COLO829 (cell line): Measurements from ENCODE around the gene ZNF573.
A peak's percentile ranks its signal among the peaks of the same experiment; 100 is the strongest.

Experiments
- DNase-seq: peaks from one replicate; pipeline ENCODE4 v3.0.0; 2012; ENCODE audit warnings: low spot score

The ZNF573 gene

GRCh38 chr19:37695144-37695899 lies 84.1 kb downstream of the ZNF573 start:
- no peak for DNase-seq

- peak; percentile 14 for DNase-seq
Measured at GRCh38 chr19:37692956-37693620, 86.3 kb downstream of the ZNF573 start.

- peak; percentile 7 for DNase-seq
Measured at GRCh38 chr19:37691881-37692504, 87.4 kb downstream of the ZNF573 start.
